Measurements from ENCODE around the gene ZNF526.

ZNF526 gene

GRCh38 chr19:42185277-42185676, 34.8 kb upstream of the ZNF526 start:
- no peak for DNase-seq (ENCODE audit: low read depth)

GRCh38 chr19:42188665-42189064, 31.4 kb upstream of the ZNF526 start:
- TF ChIP-seq CTCF (IDR thresholded peaks at IDR 0.05; ENCODE audit: insufficient read depth, low read depth, low read length, missing control alignments) = no peak
- H3K4me3 ChIP-seq (ENCODE audit: low read length) = no peak overlapping the region
- DNase-seq (ENCODE audit: low read depth) = no peak

More at GRCh38 chr19:42185277-42185676, 34.8 kb upstream of the ZNF526 start:
- no peak for TF ChIP-seq CTCF (IDR thresholded peaks at IDR 0.05; ENCODE audit: insufficient read depth, low read depth, low read length, missing control alignments)
- H3K4me3 ChIP-seq (ENCODE audit: low read length) = no peak overlapping the region

- no peak for DNase-seq (ENCODE audit: low read depth)
- no peak overlapping the region for H3K4me3 ChIP-seq (ENCODE audit: low read length)
- no peak for TF ChIP-seq CTCF (IDR thresholded peaks at IDR 0.05; ENCODE audit: insufficient read depth, low read depth, low read length, missing control alignments)
Measured at GRCh38 chr19:42189133-42189532, 31.0 kb upstream of the ZNF526 start.

- no peak for DNase-seq (ENCODE audit: low read depth)
- no peak overlapping the region for H3K4me3 ChIP-seq (ENCODE audit: low read length)
- TF ChIP-seq CTCF (IDR thresholded peaks at IDR 0.05; ENCODE audit: insufficient read depth, low read depth, low read length, missing control alignments) = no peak
Measured at GRCh38 chr19:42191330-42191729, 28.8 kb upstream of the ZNF526 start.

GRCh38 chr19:42191855-42192254, 28.3 kb upstream of the ZNF526 start:
- no peak overlapping the region for H3K4me3 ChIP-seq (ENCODE audit: low read length)
- DNase-seq (ENCODE audit: low read depth) = peak; percentile 98
- TF ChIP-seq CTCF (IDR thresholded peaks at IDR 0.05; ENCODE audit: insufficient read depth, low read depth, low read length, missing control alignments) = no peak

GRCh38 chr19:42193294-42193693, 26.8 kb upstream of the ZNF526 start:
- TF ChIP-seq CTCF (IDR thresholded peaks at IDR 0.05; ENCODE audit: insufficient read depth, low read depth, low read length, missing control alignments) = no peak
- H3K4me3 ChIP-seq (ENCODE audit: low read length) = no peak overlapping the region
- no peak for DNase-seq (ENCODE audit: low read depth)

GRCh38 chr19:42193706-42194105, 26.4 kb upstream of the ZNF526 start:
- no peak for TF ChIP-seq CTCF (IDR thresholded peaks at IDR 0.05; ENCODE audit: insufficient read depth, low read depth, low read length, missing control alignments)
- DNase-seq (ENCODE audit: low read depth) = no peak
- no peak overlapping the region for H3K4me3 ChIP-seq (ENCODE audit: low read length)
